AG09319 (cell line): ENCODE measurements around the gene PPIL4.

Experiments used
- DNase-seq: peaks from one replicate; pipeline ENCODE4 v3.0.0-alpha.2; 2010; ENCODE audit warnings: low read depth; ENCODE audit errors: extremely low read depth
- TF ChIP-seq, protein P1 (sequence below): IDR thresholded peaks from 2 replicates; pipeline ENCODE4 v1.5.1; 2011; ENCODE audit warnings: low read depth, mild to moderate bottlenecking, inconsistent platforms, low read length, moderate library complexity

The PPIL4 gene

GRCh38 chr6:149567945-149568585 is 22.2 kb upstream of the PPIL4 start:
- no peak for DNase-seq
- TF ChIP-seq, protein P1, sequence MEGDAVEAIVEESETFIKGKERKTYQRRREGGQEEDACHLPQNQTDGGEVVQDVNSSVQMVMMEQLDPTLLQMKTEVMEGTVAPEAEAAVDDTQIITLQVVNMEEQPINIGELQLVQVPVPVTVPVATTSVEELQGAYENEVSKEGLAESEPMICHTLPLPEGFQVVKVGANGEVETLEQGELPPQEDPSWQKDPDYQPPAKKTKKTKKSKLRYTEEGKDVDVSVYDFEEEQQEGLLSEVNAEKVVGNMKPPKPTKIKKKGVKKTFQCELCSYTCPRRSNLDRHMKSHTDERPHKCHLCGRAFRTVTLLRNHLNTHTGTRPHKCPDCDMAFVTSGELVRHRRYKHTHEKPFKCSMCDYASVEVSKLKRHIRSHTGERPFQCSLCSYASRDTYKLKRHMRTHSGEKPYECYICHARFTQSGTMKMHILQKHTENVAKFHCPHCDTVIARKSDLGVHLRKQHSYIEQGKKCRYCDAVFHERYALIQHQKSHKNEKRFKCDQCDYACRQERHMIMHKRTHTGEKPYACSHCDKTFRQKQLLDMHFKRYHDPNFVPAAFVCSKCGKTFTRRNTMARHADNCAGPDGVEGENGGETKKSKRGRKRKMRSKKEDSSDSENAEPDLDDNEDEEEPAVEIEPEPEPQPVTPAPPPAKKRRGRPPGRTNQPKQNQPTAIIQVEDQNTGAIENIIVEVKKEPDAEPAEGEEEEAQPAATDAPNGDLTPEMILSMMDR: no peak

DNA sequence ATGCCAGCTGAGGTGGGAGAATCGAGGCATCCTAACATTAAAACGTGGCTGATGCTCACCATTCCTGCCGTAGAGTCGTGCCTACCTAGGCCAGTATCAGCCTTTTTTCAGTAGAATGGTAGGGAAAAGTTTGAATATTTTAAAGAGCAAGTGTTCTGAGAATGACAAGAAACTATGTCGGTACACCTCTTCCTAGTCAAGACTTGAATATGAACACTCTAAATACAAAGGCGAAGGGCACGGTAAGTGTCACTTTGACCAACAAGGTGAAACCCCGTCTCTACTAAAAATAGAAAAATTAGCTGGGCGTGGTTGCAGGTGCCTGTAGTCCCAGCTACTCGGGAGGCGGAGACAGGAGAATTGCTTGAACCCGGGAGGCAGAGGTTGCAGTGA is 21.3 kb upstream of the PPIL4 start:
- no peak for DNase-seq
- TF ChIP-seq, protein P1: no peak

DNA sequence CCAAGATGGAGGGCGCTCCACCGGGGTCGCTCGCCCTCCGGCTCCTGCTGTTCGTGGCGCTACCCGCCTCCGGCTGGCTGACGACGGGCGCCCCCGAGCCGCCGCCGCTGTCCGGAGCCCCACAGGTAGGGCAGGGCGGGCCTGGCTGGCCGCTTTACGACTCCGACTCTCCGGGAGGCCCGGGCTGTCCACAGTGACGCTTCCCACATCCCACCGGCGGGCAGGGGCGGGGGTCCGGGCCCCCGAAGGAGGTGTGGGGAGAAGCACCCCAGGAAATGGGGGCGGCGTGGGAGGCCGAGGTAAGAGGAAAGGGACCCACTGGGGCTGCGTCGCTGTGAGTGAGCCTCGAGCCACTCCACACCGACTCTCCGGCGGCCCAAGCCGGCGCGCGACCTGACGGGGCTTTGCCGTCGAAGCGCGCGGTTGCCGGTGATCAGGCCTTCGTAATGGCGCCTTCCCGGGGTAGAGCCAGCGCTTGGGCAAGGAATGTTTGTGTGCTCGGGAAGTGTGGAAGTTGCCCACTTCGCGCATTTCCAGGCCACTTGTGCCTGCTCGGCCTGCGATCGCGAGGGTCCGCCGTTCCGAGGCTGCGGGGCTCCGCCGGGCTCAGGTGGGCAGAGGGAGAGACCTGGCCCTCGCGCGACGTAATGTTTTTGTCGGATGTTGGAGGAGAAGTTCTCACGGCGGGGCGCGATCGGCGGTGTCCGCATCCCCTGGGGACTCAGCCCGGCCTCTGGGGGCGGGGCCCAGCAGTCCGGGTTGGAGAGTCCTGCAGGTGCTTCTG is 20.8 kb upstream of the PPIL4 start:
- TF ChIP-seq, protein P1: no peak
- no peak for DNase-seq

DNA sequence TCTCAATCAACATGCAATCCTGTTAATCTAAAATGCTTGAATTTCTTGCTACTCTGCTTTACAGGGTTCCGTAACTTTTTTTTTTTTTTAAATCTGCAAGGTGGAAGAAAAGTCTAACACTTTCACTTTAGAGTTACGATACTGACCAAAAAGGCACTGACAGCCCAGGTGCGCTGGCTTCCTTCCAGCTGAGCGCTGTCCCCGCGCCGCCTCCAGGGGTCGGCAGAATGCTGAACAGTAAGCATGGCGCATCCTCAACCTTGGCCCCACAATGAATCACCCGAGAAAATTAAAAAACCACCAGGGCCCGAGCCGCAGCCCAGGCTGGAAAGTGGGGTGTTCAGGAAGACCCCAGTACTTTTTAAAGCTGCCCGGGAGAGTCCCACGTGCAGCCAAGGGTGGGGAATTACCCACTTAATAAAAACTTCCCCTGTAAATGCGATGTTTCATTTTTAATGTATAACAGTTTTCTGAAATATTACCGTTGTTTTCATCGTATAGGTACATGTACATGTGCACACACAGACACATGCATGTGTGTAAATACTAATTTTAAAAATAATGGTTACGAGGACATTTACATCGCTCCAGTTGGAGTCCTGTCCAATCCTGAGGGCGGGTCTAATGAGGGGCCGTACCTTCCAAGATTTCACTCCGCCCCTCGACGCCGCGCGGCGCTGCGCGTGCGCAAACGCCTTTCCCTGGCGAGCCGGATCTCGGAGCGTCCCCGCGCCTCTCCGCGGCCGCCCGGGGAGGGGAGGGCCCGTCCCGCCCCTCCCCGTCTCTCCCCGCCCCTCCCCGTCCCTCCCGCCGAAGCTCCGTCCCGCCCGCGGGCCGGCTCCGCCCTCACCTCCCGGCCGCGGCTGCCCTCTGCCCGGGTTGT is 19.9 kb upstream of the PPIL4 start, which contains the start of gene GINM1:
Gene GINM1 (plus strand): TSS at position 849 of the 883 bp plus-strand sequence. CDS start 40 bp downstream, outside the sequence.
- DNase-seq: peak; percentile 83
- TF ChIP-seq, protein P1: peak; percentile 68

- no peak for DNase-seq
- TF ChIP-seq, protein P1: no peak
These were observed 18.1 kb upstream of the PPIL4 start for GRCh38 chr6:149563928-149564325.

GRCh38 chr6:149563203-149563927 is 17.5 kb upstream of the PPIL4 start:
- TF ChIP-seq, protein P1: no peak
- no peak for DNase-seq
